Hypothalamus (tissue), 51 donors: ENCODE measurements around the gene KCNC4.

ENCODE experiments used
- DNase-seq, 51 donors: peaks; one replicate each; lab custom pipeline; 2025; lab: John Stamatoyannopoulos, UW

KCNC4 gene

GRCh38 chr1:110228381-110228780 lies 18.3 kb downstream of the KCNC4 start:
- DNase-seq = no peak

- DNase-seq = no peak
Measured at GRCh38 chr1:110228869-110229268, 18.8 kb downstream of the KCNC4 start.

- DNase-seq = peak in 4 of 51 donors; percentile 21 to 54 (median 36)
Measured at GRCh38 chr1:110229348-110230001, 19.4 kb downstream of the KCNC4 start.

GRCh38 chr1:110230381-110231199 lies 20.5 kb downstream of the KCNC4 start:
- no peak for DNase-seq

- no peak for DNase-seq
Measured at GRCh38 chr1:110233861-110234260, 23.7 kb downstream of the KCNC4 start.

- no peak for DNase-seq
Measured at GRCh38 chr1:110234691-110235090, 24.6 kb downstream of the KCNC4 start.

GRCh38 chr1:110235181-110235833 lies 25.2 kb downstream of the KCNC4 start:
- no peak for DNase-seq

GRCh38 chr1:110235834-110236682 lies 25.9 kb downstream of the KCNC4 start:
- no peak for DNase-seq

- peak in 2 of 51 donors; percentile 34 for DNase-seq
Measured at GRCh38 chr1:110237386-110238152, 27.5 kb downstream of the KCNC4 start.

- DNase-seq = no peak
Measured at GRCh38 chr1:110239441-110240430, 29.6 kb downstream of the KCNC4 start.

GRCh38 chr1:110240476-110241210 lies 30.5 kb downstream of the KCNC4 start:
- DNase-seq = no peak

GRCh38 chr1:110241516-110241915 lies 31.4 kb downstream of the KCNC4 start:
- no peak for DNase-seq

- no peak for DNase-seq
Measured at GRCh38 chr1:110242062-110242461, 31.9 kb downstream of the KCNC4 start.

- no peak for DNase-seq
Measured at GRCh38 chr1:110242731-110243130, 32.6 kb downstream of the KCNC4 start.

- no peak for DNase-seq
Measured at GRCh38 chr1:110243146-110243545, 33.0 kb downstream of the KCNC4 start.

GRCh38 chr1:110243574-110243973 lies 33.5 kb downstream of the KCNC4 start:
- DNase-seq = peak in 4 of 51 donors; percentile 13 to 24 (median 18)

- no peak for DNase-seq
Measured at GRCh38 chr1:110245876-110246620, 35.9 kb downstream of the KCNC4 start.
